Left ventricle myocardium inferior (tissue), 1 donor: ENCODE measurements around the gene ART1. TPM values are rescaled to one million over a fixed set of nuclear protein-coding genes. Genes with fewer than 3 reads are reported as not detected.

Experiments
- DNase-seq: peaks from one replicate; pipeline ENCODE4 v3.0.0-alpha.2; 2020
- H3K27ac ChIP-seq: fragments of 200-600 bp; replicated peaks from 2 replicates; pipeline ENCODE4 v1.8.0; 2021
- H3K27me3 ChIP-seq: fragments of 200-600 bp; 2 replicates; pipeline ENCODE4 v1.8.0; 2021; ENCODE audit warnings: low read depth
- H3K36me3 ChIP-seq: fragments of 200-600 bp; 2 replicates; pipeline ENCODE4 v1.8.0; 2021
- H3K4me1 ChIP-seq: fragments of 200-600 bp; 2 replicates; pipeline ENCODE4 v1.8.0; 2021
- H3K4me3 ChIP-seq: fragments of 200-600 bp; 2 replicates; pipeline ENCODE4 v1.8.0; 2021; ENCODE audit warnings: mild to moderate bottlenecking, moderate library complexity
- H3K9me3 ChIP-seq: fragments of 200-600 bp; replicated peaks from 2 replicates; pipeline ENCODE4 v1.8.0; 2021
- CTCF ChIP-seq: fragments of 200-600 bp; IDR thresholded peaks from 2 replicates; pipeline ENCODE4 v1.8.0; 2021; ENCODE audit warnings: antibody characterized with exemption, mild to moderate bottlenecking, borderline replicate concordance
- intact Hi-C: fragments of 100-400 bp; cut with micrococcal nuclease; formaldehyde crosslinking; loops from one replicate; pipeline ENCODE4 v1.11.0; 2022
- total RNA-seq: library from RNA; stranded (reverse); fragmentation: NEBNext Ultra II Directional; extraction: Animal tissue kit (Norgen Biotek cat#: 25700); gene quantifications from one replicate; pipeline ENCODE4 v1.2.1, GENCODE V29; 2021
- donor health status: DM: no; HTN: yes; CAD: no; lungs with severe emphysema.

ART1 gene
- total RNA-seq, 1 donor from 2014 or later: 0.58 TPM

- H3K9me3 ChIP-seq: no peaks in the 10 kb centered on the region
- H3K36me3 ChIP-seq: peaks cover 61% of the 10 kb centered on the region
- no peak for TF ChIP-seq CTCF
- peaks cover 32% of the 10 kb centered on the region for H3K4me1 ChIP-seq
- H3K27me3 ChIP-seq: no peaks in the 10 kb centered on the region
- H3K4me3 ChIP-seq: no peak overlapping the region
- intact Hi-C loops: no loop called here
- peak; percentile 38 for DNase-seq
- peak overlapping the region; percentile 72 for H3K27ac ChIP-seq
These were observed 24.8 kb downstream of the ART1 start for GRCh38 chr11:3669742-3670183.

GRCh38 chr11:3671334-3672254 is 26.7 kb downstream of the ART1 start, which contains the start of gene CHRNA10:
Gene CHRNA10, minus strand, starts transcription at chr11:3671384. Its CDS starts 72 bp downstream, at chr11:3671312.
- H3K27me3 ChIP-seq: no peaks in the 10 kb centered on the region
- intact Hi-C loops: no loop called here
- peaks cover 72% of the 10 kb centered on the region for H3K36me3 ChIP-seq
- H3K27ac ChIP-seq: peak within 1 kb of the TSS; percentile 72
- H3K9me3 ChIP-seq: no peaks in the 10 kb centered on the region
- TF ChIP-seq CTCF: no peak
- H3K4me3 ChIP-seq: no peak within 1 kb of the TSS
- no peak for DNase-seq
- H3K4me1 ChIP-seq: peaks cover 26% of the 10 kb centered on the region

GRCh38 chr11:3674189-3674588 is 29.3 kb downstream of the ART1 start:
- H3K27ac ChIP-seq: no peak overlapping the region
- H3K36me3 ChIP-seq: peaks cover 74% of the 10 kb centered on the region
- no peak for DNase-seq
- intact Hi-C loops: no loop called here
- no peak for TF ChIP-seq CTCF
- H3K4me1 ChIP-seq: peaks cover 26% of the 10 kb centered on the region
- no peaks in the 10 kb centered on the region for H3K27me3 ChIP-seq
- H3K9me3 ChIP-seq: no peaks in the 10 kb centered on the region
- H3K4me3 ChIP-seq: no peak overlapping the region

- H3K9me3 ChIP-seq: no peaks in the 10 kb centered on the region
- no peak overlapping the region for H3K27ac ChIP-seq
- no peaks in the 10 kb centered on the region for H3K27me3 ChIP-seq
- H3K4me1 ChIP-seq: peaks cover 9% of the 10 kb centered on the region
- H3K36me3 ChIP-seq: peaks cover 87% of the 10 kb centered on the region
- no peak overlapping the region for H3K4me3 ChIP-seq
- no peak for DNase-seq
- no peak for TF ChIP-seq CTCF
- intact Hi-C loops: no loop called here
These were observed 31.0 kb downstream of the ART1 start for GRCh38 chr11:3675971-3676370.

GRCh38 chr11:3679077-3679476 is 34.1 kb downstream of the ART1 start:
- no peak overlapping the region for H3K27ac ChIP-seq
- peaks cover 19% of the 10 kb centered on the region for H3K4me1 ChIP-seq
- peaks cover 100% of the 10 kb centered on the region for H3K36me3 ChIP-seq
- no peaks in the 10 kb centered on the region for H3K27me3 ChIP-seq
- intact Hi-C loops: no loop called here
- no peak overlapping the region for H3K4me3 ChIP-seq
- no peaks in the 10 kb centered on the region for H3K9me3 ChIP-seq
- no peak for DNase-seq
- TF ChIP-seq CTCF: no peak
